Globus pallidus (tissue), 1 donor: ENCODE results near the gene PIGT.

Experiments used
- DNase-seq: peaks from one replicate; pipeline ENCODE4 v3.0.0-alpha.2; 2015; ENCODE audit warnings: low spot score

PIGT gene

GRCh38 chr20:45400346-45401031 lies 15.5 kb upstream of the PIGT start:
- DNase-seq, result no peak

- DNase-seq, result no peak
These were observed 13.0 kb upstream of the PIGT start for GRCh38 chr20:45402946-45403345.

DNA sequence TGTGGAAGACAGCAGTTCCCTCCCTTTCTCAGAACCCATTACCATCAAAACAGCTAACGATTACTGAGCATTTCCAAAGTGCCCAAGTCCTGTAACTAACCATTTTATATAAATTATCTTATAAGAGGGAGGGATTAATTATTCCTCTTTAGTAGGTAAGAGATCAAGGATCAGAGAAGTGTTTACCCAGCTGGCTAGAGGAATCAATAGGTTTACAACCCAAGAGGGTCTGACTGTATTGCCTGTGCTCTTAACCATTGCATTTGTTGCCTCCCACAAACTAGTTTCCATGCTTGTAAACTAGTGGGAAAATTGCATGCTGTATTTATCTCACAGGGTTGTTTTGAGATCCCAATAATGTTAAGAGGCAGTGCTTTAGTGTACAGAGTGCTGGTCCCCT lies 11.5 kb upstream of the PIGT start:
- no peak for DNase-seq

DNA sequence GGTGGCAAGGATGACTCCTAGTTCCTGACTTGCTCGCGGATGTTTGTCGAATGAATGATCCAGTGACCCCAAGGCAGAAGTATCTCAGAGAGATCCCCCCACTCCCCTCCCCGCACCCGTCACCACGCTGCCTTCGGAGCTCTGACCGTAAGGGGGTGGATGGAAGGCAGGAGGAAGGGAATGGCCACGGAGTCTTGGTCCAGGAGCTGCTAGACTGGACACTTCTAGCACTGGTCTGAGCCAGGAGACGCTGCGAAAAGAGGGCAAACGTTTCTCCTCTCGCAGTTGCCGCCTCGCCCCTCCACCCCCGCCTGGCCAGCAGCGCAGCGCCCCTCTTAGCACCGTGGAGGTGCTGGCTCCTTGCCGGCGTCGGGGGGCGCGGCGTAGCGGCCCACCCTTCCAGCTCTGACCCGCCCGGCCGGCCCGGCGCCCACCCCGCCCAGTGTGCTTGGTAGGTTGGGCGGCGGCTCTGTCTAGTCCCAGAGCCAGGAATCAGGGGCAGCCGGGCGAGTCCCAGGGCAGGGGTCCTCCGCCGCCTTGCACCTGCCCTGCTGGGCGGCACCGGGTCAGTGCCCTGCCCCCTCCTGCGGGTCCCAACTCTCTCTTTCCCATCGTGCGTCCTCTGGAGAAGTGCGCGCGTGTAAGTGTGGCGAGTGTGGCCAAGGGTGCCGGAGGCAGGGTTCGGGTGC lies 10.2 kb upstream of the PIGT start:
- no peak for DNase-seq

DNA sequence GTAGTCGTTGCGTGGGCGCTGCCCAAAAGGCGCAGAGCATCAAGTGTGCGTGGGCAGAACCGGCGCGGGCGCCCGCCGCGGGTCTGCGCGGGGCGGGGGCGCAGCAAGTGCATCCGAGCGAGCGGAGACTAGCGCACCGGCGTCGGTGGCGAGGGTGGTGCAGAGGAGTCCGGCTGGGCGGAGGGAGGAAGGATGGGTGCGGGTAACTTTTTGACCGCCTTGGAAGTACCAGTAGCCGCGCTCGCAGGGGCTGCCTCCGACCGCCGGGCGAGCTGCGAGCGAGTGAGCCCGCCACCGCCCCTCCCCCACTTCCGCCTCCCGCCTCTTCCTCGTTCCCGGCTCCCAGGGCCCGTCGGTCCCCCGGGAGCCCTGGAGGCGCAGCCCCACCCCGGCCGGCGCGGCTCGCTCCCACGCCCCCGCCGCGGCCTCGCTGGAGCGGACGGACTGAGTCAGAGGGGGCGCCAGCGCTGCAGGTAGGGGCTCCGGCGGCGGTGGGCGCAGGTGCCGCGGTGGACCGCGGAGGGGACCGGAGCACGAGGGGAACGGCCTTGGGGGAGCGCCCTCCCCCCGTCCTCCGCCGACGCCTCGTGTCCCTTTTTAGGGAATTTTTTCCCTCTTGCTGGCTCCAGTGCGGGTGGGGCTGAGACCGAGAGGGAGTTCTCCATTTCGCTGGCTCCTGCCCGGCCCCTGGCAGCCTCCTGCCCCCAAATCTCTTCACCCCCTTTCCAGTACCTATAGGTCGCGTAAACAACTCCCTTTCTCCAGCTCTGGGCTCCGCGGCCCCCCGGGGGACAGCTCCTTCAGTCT lies 9.5 kb upstream of the PIGT start:
- DNase-seq, result peak; percentile 74

GRCh38 chr20:45407067-45407745 lies 8.7 kb upstream of the PIGT start:
- DNase-seq, result no peak

DNA sequence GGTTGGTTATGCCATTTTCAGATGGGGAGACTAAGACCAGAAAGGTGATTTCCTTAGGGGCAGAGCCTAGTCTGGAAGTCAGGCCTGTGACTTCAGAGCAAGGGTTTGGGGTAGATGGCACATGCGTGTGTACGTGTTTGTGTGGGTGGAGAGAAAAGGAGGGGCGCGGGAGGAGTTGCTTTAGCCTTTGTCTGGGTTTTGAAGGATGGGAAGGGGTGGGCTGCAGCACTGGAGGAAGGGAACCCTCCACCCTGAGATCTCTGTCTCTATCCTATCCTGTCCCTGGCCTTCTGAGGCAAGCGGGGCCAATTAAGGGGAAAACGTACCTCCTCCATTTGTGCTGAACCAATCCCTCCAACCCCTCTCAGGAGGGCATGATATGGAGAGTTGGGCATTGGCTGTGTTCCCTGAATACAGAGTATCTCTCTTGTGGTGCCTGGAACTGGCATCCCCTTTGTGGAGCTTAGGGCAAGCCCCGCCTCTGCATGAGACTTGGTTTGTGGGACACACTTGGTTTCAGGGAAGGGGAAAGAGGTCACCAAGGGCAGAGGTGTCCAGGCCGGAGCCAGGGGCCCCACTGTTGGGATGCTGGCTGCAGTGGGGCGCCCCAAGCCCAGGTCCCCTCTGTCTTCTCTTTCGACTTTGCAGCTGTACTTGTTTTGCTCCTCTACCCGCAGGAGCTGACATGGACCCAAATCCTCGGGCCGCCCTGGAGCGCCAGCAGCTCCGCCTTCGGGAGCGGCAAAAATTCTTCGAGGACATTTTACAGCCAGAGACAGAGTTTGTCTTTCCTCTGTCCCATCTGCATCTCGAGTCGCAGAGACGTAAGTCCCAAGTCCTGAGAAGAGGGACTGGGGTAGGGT lies 7.9 kb upstream of the PIGT start, which contains the start of gene DBNDD2:
DBNDD2 (plus strand) TSS at position 507 of the 863 bp plus-strand sequence; CDS start at position 686, 179 bp downstream.
- DNase-seq, result peak; percentile 98

DNA sequence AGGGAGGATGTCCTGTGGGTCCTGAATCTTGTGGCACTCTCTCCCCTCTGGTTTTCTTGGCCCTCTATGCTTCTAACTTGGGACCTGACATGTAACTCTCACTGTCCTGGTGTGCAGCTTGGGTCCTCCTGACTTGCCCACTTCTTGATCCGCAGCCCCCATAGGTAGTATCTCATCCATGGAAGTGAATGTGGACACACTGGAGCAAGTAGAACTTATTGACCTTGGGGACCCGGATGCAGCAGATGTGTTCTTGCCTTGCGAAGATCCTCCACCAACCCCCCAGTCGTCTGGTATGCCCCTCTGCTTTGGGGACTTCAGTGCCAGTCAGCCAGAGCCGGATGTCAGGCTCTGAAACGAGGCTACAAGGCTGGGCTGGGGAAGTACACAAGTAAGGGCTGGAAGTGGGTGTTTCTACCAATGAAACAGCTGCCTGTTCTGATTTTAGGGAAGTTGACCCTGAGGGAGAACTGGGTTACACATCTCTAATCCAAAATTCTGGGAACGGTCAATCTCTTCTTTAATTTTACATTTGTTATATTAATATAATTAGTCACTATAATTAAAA lies 7.2 kb upstream of the PIGT start:
- peak; percentile 69 for DNase-seq

DNA sequence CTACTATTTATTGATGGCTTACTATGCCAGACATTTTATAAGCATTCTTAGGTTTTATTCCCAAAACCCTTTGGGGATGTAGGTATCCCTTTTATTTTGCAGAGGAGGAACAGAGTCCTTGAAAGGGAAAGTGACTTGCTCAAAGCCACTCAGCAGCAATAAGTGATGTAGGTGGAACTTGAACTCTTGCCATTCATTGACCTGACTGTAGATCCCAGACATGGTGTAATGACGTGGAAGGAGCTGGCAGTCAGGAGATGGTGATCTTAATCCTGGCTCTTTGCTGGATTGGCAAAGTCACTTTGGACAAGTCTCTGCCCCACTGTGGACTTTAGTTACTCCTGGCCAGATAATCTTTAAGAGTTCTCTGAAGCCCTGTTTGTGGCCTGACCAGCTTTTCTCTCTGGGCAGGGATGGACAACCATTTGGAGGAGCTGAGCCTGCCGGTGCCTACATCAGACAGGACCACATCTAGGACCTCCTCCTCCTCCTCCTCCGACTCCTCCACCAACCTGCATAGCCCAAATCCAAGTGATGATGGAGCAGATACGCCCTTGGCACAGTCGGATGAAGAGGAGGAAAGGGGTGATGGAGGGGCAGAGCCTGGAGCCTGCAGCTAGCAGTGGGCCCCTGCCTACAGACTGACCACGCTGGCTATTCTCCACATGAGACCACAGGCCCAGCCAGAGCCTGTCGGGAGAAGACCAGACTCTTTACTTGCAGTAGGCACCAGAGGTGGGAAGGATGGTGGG lies 6.2 kb upstream of the PIGT start:
- DNase-seq, result no peak

- DNase-seq, result no peak
These were observed 5.1 kb upstream of the PIGT start for GRCh38 chr20:45410887-45411286.

GRCh38 chr20:45412653-45413052 lies 3.3 kb upstream of the PIGT start:
- DNase-seq, result no peak

GRCh38 chr20:45413479-45413878 lies 2.5 kb upstream of the PIGT start:
- DNase-seq, result no peak

GRCh38 chr20:45416917-45417316 lies 976 bp downstream of the PIGT start:
- no peak for DNase-seq

- peak; percentile 65 for DNase-seq
These were observed 3.5 kb downstream of the PIGT start for GRCh38 chr20:45419188-45420091.

DNA sequence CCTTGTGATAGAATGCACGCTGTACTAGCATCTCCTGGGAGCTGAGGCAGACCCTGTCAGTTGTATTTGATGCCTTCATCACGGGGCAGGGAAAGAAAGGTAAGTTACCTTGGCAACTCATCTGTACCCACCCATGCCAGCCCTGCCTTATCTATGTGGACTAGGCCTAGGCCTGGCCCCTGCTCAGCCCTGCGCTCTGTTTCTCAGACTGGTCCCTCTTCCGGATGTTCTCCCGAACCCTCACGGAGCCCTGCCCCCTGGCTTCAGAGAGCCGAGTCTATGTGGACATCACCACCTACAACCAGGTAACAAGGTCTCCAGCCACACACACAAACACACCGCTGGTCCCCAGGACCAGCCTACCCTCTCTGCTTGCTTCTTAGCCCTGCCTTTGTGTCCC lies 4.2 kb downstream of the PIGT start:
- no peak for DNase-seq

DNA sequence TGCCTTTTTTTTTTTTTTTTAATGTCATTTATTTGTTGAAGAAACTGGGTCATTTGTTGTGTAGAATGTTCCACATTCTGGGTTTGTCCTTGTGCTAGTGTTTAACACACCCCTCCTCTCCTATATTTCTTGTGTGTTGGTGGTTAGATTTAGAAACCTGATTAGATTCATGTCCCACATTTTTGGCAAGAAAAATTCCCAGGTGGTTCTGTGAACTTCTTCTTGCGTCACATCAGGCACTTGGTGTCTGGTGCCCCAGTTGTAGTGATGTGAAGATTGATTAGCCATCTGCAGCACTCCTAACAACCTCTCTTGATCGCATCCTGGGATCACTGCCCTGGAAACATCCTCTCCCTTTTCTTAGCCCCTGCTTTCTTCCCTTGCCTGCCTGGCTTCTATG lies 7.8 kb downstream of the PIGT start:
- no peak for DNase-seq

DNA sequence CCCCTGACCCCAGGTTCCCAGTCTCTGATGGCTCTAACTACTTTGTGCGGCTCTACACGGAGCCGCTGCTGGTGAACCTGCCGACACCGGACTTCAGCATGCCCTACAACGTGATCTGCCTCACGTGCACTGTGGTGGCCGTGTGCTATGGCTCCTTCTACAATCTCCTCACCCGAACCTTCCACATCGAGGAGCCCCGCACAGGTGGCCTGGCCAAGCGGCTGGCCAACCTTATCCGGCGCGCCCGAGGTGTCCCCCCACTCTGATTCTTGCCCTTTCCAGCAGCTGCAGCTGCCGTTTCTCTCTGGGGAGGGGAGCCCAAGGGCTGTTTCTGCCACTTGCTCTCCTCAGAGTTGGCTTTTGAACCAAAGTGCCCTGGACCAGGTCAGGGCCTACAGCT lies 9.6 kb downstream of the PIGT start:
- no peak for DNase-seq

- DNase-seq, result no peak
These were observed 10.5 kb downstream of the PIGT start for GRCh38 chr20:45426320-45427016.
